Fibroblast of gingiva (primary cell): ENCODE measurements around the gene MRPL39.
"Not testable (repeated sequence)": the region's sequence is repeated elsewhere in the genome, so short reads cannot be mapped to it uniquely, and the experiment has no call there.

Experiments
- DNase-seq: peaks from one replicate; pipeline ENCODE4 v3.0.0-alpha.2; 2011; ENCODE audit warnings: low read depth

MRPL39 gene

DNA sequence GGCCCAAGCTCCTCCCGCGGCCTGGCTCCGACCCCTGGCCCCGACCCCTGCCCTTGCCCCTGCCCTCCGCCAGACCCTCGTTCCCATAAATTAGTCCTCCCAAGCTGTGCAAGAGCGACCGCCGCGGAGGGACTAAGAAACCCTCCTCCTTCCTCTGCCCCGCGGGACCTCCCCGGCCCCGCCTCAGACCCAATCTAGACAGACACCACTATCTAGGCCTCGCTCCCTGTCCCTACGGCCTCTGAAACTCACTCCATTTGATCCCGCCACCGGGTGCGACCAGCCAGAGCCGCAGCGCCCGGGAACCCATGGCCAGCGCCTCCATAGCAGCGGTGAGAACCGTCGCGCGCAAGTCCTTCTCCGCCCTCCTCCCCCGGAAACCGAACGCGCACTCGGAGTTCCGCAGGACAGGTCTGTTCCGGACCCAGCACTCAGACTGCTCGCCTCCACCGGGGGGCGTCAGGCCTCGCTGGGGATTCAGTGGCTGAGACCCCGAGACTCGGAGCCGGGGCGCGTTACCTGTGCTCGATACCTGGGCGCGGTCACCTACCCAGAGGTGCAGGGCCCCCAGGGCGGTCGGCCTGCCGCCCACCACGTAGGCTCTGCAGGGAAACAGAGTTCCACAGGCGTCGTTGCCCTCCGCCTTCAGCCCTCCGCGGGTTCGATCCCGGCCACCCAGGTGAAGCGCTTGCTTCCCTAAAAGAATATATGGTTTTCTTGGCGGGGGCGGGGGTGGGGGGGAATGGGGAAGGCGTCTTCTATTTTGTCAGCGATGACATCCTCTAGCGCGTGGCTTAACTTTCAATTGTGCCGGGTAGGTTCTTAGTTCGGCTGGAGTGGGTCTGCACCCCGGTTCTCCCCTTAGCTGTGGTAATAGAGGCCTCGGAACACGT lies at the start of gene MRPL39:
MRPL39 (minus strand) TSS at position 331 of the 893 bp plus-strand sequence; CDS start at position 325, 6 bp downstream.
- peak; percentile 88 for DNase-seq

DNA sequence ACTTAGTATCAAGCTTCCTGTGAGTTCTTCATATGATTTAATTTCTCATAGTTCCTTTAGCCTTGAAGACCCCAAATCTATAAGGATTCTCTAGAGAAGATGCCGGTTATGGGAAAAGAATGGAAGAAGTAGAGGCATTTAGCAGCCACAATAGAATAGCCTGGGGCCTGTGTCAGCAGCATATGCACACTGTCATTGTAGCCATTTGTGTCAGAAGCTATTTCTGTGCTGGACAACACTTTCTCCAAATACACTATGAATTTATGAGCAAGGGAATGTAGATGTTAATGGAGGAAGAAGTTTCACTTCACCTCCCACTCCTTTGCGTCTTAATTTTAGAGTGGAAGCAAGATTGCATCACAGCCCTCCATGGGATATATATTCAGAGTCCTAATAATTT lies 49.1 kb upstream of the MRPL39 start:
- no peak for DNase-seq

DNA sequence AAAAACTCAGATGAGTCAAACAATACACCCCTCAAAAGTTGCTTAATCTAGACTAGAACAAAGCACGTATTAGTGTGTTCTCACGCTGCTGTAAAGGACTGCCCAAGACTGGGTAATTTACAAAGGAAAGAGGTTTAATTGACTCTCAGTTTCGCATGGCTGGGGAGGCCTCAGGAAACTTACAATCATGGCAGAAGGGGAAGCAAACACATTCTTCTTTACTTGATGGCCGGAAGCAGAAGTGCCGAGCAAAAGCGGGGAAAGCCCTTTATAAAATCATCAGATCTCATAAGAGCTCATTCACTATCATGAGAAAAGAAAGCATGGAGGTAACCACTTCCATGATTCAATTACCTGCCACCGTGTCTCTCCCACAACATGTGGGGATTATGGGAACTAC lies 41.9 kb upstream of the MRPL39 start:
- DNase-seq, result no peak

GRCh38 chr21:25647647-25648046 lies 40.4 kb upstream of the MRPL39 start:
- DNase-seq, result no peak

DNA sequence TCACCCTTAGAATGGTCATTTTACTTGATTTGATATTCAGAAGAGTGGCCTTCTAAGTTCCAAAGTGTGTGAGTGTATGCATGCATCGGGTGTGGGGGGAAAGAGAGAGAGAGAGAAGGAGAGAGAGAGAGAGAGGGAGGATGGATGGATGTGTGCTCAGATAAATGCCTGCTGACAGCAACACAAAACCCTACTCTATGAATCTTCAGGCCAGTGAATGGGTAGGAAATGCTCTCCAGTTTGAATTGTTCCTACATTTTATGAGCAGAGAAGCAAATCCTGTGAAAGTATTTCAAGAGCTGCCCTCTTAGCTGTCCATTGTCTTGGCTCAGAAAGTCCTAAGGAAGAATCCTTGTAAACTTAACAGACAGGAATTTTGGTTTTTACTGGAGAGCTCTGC lies 39.2 kb upstream of the MRPL39 start:
- no peak for DNase-seq

GRCh38 chr21:25643486-25643885 lies 36.2 kb upstream of the MRPL39 start:
- no peak for DNase-seq

DNA sequence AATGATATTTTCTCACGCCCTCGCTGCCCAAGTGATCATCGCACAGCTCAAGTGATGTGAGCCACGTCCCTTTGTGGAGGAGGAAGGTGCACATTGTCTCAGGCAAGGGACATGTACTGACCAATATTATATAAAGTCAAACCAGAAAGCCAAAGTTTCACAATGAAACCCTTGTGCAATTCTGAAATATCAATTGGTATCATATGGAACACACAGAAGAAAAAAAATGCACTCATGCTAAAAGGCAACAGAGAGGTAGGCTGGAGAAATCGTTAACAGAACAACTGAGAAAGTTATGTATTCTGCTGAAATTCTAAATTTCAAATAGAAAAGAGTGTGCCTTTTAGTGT lies 33.6 kb upstream of the MRPL39 start:
- peak; percentile 44 for DNase-seq

- no peak for DNase-seq
Measured at GRCh38 chr21:25640202-25640942, 33.1 kb upstream of the MRPL39 start.

GRCh38 chr21:25639551-25640201 lies 32.4 kb upstream of the MRPL39 start:
- no peak for DNase-seq

DNA sequence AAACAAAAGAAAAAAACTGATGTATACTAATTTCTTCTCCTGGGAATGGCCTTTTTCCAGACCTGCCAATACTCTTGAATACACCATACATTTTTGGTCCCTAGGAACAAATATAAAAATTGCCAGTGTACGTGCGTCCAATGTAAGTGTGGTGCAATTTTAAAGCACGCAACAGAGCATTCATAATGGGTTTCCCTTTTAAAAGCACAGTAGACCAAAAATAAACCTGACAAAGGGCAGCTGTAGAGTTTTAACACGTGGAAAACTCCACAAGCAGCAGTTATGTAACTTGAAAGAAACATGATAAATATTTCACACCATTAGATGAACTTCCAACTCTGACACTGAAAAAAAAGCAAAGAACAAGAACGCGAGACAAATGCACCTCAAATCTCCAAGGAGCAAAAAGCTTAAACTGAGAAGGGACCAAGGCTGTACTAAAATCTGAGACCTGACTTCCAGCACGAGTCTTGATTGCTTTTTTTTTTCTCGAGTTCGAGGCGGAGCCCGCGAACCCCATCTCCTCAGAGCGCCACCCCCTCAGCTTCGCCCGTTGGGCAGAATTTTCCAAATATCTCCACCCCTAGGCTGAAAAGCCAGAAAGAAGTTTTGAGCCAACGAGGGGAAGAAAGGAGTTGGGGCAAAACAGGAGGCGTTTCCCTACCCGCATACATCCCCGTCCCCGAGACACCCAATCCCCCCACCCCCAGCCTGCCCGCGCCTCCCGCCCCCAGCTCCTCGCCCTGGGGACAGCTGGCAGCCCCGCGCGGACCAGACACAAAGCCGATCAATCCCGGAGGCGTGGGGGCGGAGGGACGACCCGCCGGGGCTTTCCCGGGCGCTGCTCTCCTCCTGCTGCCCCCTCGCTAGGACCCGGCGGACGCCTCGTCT lies 31.6 kb upstream of the MRPL39 start, which contains the start of gene JAM2:
JAM2 (plus strand) TSS at position 599 of the 891 bp plus-strand sequence. CDS start 564 bp downstream, outside the sequence.
- peak; percentile 8 for DNase-seq

GRCh38 chr21:25637851-25638659 lies 30.8 kb upstream of the MRPL39 start:
- DNase-seq, result no peak

DNA sequence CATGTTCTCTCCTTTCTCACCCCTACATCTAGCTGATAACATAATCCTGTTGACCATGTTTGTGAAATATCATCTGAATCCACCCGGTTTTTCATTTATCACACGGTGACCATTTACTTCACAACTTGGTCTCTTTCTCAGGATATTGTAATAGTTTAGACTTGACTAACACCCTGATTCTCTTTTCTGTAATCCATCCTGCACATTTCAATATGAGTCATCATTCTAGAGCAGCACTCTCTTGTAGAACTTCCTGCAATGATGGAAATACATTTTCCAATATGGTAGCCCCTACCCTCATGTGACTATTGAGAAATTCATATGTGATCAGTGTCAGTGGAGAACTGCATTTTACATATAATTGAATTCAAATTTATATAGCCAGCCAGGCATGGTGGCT lies 29.4 kb upstream of the MRPL39 start:
- DNase-seq, result no peak

GRCh38 chr21:25635310-25635709 lies 28.0 kb upstream of the MRPL39 start:
- no peak for DNase-seq

DNA sequence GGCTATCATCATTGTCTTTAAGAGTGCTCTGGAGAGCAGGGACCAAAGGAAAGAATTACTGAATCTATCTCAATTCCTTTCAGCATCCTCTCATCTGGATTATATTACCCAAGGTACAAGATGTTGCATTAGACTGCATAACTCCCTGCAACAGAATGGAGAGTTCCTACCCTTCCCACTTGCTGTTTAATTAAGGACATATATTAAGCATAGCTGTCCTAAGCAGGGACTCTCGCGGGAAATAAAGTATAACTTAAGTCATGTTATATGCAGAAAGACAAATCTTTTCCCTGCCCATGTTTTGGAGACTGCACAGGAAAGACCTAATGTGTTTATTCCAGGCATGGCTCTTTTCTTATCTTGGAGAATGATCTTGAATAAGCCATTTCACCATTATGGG lies 25.0 kb upstream of the MRPL39 start:
- DNase-seq, result no peak

GRCh38 chr21:25626757-25627156 lies 19.5 kb upstream of the MRPL39 start:
- no peak for DNase-seq

GRCh38 chr21:25625776-25626555 lies 18.7 kb upstream of the MRPL39 start:
- not testable (repeated sequence) for DNase-seq

GRCh38 chr21:25625036-25625435 lies 17.8 kb upstream of the MRPL39 start:
- DNase-seq, result no peak

GRCh38 chr21:25624511-25624910 lies 17.2 kb upstream of the MRPL39 start:
- DNase-seq, result no peak

GRCh38 chr21:25619198-25619597 lies 11.9 kb upstream of the MRPL39 start:
- no peak for DNase-seq

GRCh38 chr21:25615880-25616279 lies 8.6 kb upstream of the MRPL39 start:
- DNase-seq, result no peak
